Suprapubic skin (tissue), 3 donors: Measurements from ENCODE around the gene KCNH1.

Source experiments
- EP300 ChIP-seq: sonication (generic); formaldehyde crosslinking; IDR thresholded peaks from one replicate; pipeline ENCODE4 v1.6.1; 2017; ENCODE audit warnings: antibody characterized with exemption
- POLR2A ChIP-seq, 2 donors: fragments of 450-650 bp; IDR thresholded peaks; one replicate each; pipeline ENCODE4 v1.6.1; 2017; ENCODE audit warnings: antibody characterized with exemption in 2 of 2, mild to moderate bottlenecking in 2 of 2, moderate library complexity in 2 of 2
- TF ChIP-seq, protein P1 (sequence below), 2 donors: fragments of 200-600 bp in 1 of 2; fragments of 450-650 bp in 1 of 2; sonication (generic) in 1 of 2; IDR thresholded peaks; one replicate each; pipeline ENCODE4 v1.5.1; 2016 to 2019; ENCODE audit warnings: antibody characterized with exemption in 2 of 2, mild to moderate bottlenecking in 1 of 2, moderate library complexity in 1 of 2

DNA sequence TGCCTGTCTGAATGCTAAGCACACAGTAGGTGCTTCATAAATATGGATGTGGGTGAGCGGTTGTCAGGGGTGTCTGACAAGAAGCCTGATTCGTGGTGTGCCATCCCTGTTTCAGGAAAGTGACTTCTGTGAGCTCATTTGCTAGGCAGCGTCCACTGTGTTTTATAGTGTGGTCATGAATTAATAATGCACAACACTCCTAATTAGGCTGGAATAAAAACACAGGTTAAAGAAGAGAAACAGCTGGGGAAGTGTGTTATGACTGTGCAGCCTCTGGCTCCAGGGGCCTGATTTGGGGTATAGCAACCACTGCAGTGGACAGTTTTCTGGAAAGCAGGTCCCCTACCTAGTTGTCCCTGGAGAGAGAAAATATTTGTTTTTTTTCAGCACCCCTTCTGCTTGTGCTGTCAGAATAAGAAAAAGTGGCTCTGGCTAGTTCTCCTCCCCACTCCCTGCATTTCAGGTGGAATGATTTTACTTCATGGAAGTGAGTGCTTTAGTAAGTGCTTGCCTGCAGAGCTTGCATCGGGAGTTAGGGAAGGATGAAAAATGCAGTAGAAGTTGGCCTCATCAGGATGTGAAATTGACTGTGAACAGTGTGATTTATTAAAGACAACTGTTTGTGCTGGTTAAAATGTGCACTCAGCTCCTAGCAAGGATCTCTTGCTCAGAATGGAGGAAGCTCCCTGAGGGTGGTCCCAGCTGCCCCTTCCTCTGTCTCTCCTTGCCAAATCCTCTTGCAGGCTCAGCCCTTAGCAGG, 471.5 kb downstream of the KCNH1 start:
- TF ChIP-seq, protein P1, sequence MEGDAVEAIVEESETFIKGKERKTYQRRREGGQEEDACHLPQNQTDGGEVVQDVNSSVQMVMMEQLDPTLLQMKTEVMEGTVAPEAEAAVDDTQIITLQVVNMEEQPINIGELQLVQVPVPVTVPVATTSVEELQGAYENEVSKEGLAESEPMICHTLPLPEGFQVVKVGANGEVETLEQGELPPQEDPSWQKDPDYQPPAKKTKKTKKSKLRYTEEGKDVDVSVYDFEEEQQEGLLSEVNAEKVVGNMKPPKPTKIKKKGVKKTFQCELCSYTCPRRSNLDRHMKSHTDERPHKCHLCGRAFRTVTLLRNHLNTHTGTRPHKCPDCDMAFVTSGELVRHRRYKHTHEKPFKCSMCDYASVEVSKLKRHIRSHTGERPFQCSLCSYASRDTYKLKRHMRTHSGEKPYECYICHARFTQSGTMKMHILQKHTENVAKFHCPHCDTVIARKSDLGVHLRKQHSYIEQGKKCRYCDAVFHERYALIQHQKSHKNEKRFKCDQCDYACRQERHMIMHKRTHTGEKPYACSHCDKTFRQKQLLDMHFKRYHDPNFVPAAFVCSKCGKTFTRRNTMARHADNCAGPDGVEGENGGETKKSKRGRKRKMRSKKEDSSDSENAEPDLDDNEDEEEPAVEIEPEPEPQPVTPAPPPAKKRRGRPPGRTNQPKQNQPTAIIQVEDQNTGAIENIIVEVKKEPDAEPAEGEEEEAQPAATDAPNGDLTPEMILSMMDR (IDR thresholded peaks at IDR 0.05) = no peak
- no peak for TF ChIP-seq POLR2A (IDR thresholded peaks at IDR 0.05)
- no peak for TF ChIP-seq EP300
